ENCODE results near the gene PRR23E. TPM values are rescaled to one million over a fixed set of nuclear protein-coding genes. Genes with fewer than 3 reads are reported as not detected.

The PRR23E gene
- total RNA-seq, 3 donors from 2014 or later, result not detected

DNA sequence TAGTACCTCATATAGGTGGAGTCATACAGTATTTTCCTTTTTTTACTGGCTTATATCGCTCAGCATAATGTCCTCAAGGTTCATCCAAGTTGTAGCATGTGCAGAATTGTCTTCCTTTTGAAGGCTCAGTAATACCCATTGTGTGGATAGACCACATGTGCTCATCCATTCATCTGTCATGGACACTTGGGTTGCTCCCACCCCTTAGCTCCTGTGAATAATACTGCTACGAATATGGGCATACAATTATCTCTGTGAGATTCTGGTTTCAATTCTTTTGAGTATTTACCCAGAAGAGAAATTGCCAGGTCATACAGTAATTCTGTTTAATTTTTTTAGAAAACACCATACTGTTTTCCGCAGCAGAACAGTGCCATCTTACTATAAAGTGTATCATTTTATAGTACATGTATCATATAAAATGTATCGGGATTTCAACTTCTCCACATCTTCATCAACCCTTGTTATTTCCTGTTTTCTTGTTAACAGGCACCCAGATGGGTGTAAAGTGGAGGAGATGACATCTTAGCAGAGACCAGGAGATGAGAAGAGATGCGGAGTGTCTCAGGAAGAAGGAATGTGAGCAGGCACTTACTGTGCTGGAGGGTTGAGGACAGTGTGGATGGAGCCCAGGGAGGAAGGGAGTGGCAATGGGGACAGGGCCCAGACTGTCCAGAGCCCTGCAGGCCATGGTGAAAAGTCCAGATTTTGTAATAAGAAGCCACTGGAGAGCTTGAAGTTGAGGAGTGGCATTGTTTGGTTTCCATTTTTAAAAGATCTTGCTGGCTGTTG lies 27.0 kb upstream of the PRR23E start:
- intact Hi-C loops (cut with DNase I, micrococcal nuclease), result no loop called here
- H3K4me1 ChIP-seq (ENCODE audit: low read depth), result no peaks in the 10 kb centered on the region
- no peak overlapping the region for H3K4me3 ChIP-seq
- no peak for TF ChIP-seq CTCF (IDR thresholded peaks at IDR 0.05)
- H3K9me3 ChIP-seq, result no peaks in the 10 kb centered on the region
- no peaks in the 10 kb centered on the region for H3K36me3 ChIP-seq (ENCODE audit: low read depth)
- no peak for DNase-seq
- ATAC-seq, result no peak

GRCh38 chr3:127166501-127167065 lies 26.3 kb upstream of the PRR23E start:
- Histone ChIP-seq H3K4me3 (no peak overlapping the region), H3K4me1 (ENCODE audit: low read depth) (no peaks in the 10 kb centered on the region), H3K36me3 (ENCODE audit: low read depth) (no peaks in the 10 kb centered on the region), H3K9me3 (no peaks in the 10 kb centered on the region)
- ATAC-seq (no peak), DNase-seq (no peak)
- intact Hi-C loops (cut with DNase I, micrococcal nuclease), result no loop called here
- TF ChIP-seq CTCF (IDR thresholded peaks at IDR 0.05), result no peak

DNA sequence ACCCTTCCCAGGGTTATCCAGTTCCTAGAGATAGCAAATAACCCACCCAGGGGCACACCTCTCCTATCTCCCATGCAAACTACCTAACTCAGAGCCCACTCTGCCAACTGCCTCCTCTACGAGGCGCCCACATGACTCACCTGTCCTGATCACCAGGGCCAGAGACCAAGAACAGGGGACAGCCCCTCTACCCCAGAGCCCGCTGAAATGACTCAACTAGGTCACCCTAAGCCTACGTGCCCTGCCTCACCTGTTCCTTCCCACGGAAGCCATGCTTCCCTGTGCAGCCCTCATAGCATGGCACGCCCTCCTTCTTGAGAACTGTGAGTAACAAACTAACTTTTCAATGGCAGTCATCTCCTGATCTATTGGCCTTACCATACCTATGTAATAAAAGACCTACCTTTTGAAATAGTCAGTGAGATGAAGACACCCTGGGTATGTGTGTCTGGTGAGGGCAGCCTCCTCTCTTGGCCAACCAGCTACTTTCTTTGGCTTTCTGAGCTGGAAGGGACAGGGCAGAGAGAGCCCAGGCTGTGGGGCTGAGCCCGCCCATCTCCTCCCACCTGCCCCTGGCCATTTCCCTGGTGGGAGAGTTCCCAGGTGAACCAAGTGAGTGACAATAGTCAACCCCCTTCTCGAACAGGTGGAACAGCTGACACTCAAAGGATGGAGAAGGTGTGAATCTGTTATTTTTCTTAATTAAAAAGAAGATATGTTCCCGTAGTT lies 25.5 kb upstream of the PRR23E start:
- TF ChIP-seq CTCF (IDR thresholded peaks at IDR 0.05), result no peak
- ATAC-seq, result no peak
- Histone ChIP-seq H3K9me3 (no peaks in the 10 kb centered on the region), H3K4me1 (ENCODE audit: low read depth) (no peaks in the 10 kb centered on the region), H3K4me3 (no peak overlapping the region), H3K36me3 (ENCODE audit: low read depth) (no peaks in the 10 kb centered on the region)
- intact Hi-C loops (cut with DNase I, micrococcal nuclease), result no loop called here
- no peak for DNase-seq

GRCh38 chr3:127168271-127168670 lies 24.7 kb upstream of the PRR23E start:
- intact Hi-C loops (cut with DNase I, micrococcal nuclease), result no loop called here
- H3K36me3 ChIP-seq (ENCODE audit: low read depth), result no peaks in the 10 kb centered on the region
- TF ChIP-seq CTCF (IDR thresholded peaks at IDR 0.05), result no peak
- no peak for DNase-seq
- no peaks in the 10 kb centered on the region for H3K4me1 ChIP-seq (ENCODE audit: low read depth)
- H3K4me3 ChIP-seq, result no peak overlapping the region
- ATAC-seq, result no peak
- no peaks in the 10 kb centered on the region for H3K9me3 ChIP-seq

GRCh38 chr3:127170814-127171213 lies 22.1 kb upstream of the PRR23E start:
- no peaks in the 10 kb centered on the region for H3K9me3 ChIP-seq
- no peaks in the 10 kb centered on the region for H3K36me3 ChIP-seq (ENCODE audit: low read depth)
- no peak for TF ChIP-seq CTCF (IDR thresholded peaks at IDR 0.05)
- H3K4me1 ChIP-seq (ENCODE audit: low read depth), result no peaks in the 10 kb centered on the region
- intact Hi-C loops (cut with DNase I, micrococcal nuclease), result no loop called here
- DNase-seq (no peak), ATAC-seq (no peak)
- no peak overlapping the region for H3K4me3 ChIP-seq
